Upper lobe of left lung (tissue), 6 donors: ENCODE measurements around the gene SF3A2. TPM values are rescaled to one million over a fixed set of nuclear protein-coding genes. Genes with fewer than 3 reads are reported as not detected.

ENCODE experiments used
- ATAC-seq, 2 donors: fragments of 200-7000 bp; cut with Tn5 transposase; one replicate each; pipeline ENCODE4 v1.9.1; 2022; ENCODE audit warnings: mild to moderate bottlenecking in 2 of 2, moderate library complexity in 2 of 2; ENCODE audit not compliant: low FRiP score in 2 of 2
- DNase-seq, 2 donors: peaks; one replicate each; pipeline ENCODE4 v3.0.0-alpha.2; 2019 to 2020
- H3K27ac ChIP-seq, 4 donors: fragments of 200-600 bp; sonication (generic); one replicate each; pipeline ENCODE4 v1.5.1; 2016 to 2019
- H3K27me3 ChIP-seq, 4 donors: fragments of 200-600 bp; sonication (generic); one replicate each; pipeline ENCODE4 v1.5.1; 2017 to 2019
- H3K36me3 ChIP-seq, 4 donors: fragments of 200-600 bp; sonication (generic); one replicate each; pipeline ENCODE4 v1.5.1; 2016 to 2019
- H3K4me1 ChIP-seq, 4 donors: fragments of 200-600 bp; sonication (generic); one replicate each; pipeline ENCODE4 v1.5.1; 2018 to 2019
- H3K4me3 ChIP-seq, 4 donors: fragments of 200-600 bp; sonication (generic); one replicate each; pipeline ENCODE4 v1.5.1; 2017 to 2019; ENCODE audit warnings: mild to moderate bottlenecking in 2 of 4, moderate library complexity in 1 of 4
- H3K9me3 ChIP-seq, 4 donors: fragments of 200-600 bp; sonication (generic); one replicate each; pipeline ENCODE4 v1.5.1; 2018 to 2019
- CTCF ChIP-seq, 6 experiments: fragments of 450-650 bp in 4 of 6; fragments of 200-600 bp in 2 of 6; sonication (generic) in 2 of 6; IDR thresholded peaks; one replicate each; pipeline ENCODE4 v1.5.1; 2016 to 2019; ENCODE audit warnings: antibody characterized with exemption in 6 of 6
- EP300 ChIP-seq, 4 donors: sonication (generic); formaldehyde crosslinking; IDR thresholded peaks; one replicate each; pipeline ENCODE4 v1.5.1; 2017; ENCODE audit warnings: antibody characterized with exemption in 4 of 4, control low read depth in 2 of 4
- POLR2A ChIP-seq, 4 donors: fragments of 450-650 bp; IDR thresholded peaks; one replicate each; pipeline ENCODE4 v1.5.1; 2016 to 2017; ENCODE audit warnings: antibody characterized with exemption in 4 of 4, mild to moderate bottlenecking in 2 of 4
- POLR2AphosphoS5 ChIP-seq, 2 donors: sonication (generic); formaldehyde crosslinking; IDR thresholded peaks; one replicate each; pipeline ENCODE4 v1.5.1; 2017; ENCODE audit warnings: antibody characterized with exemption in 2 of 2
- WGBS, 2 donors: methylation state at CpG; one replicate each; pipeline ENCODE4 v1.1.5; 2017 to 2018; 5-methylcytosine and 5-hydroxymethylcytosine counted together
- total RNA-seq, 6 donors: library from RNA; depleted of rRNA in 4 of 6; stranded (reverse); fragments of >200 nt in 4 of 6; gene quantifications; one replicate each; pipeline versions ENCODE4 v1.1.0 to v1.2.1, GENCODE V29; 2016 to 2021
- donor health status: DM: no; HTN: no; CAD: no; lungs with moderate emphysema.
- donor health status: DM: no; HTN: yes; CAD: no; lungs with severe emphysema.

The SF3A2 gene
- total RNA-seq, 6 donors from 2014 or later, result 39.8 to 104 (median 70.7) TPM

- H3K9me3 ChIP-seq, result no peaks in the 10 kb centered on the region
- no peak for DNase-seq
- no peaks in the 10 kb centered on the region for H3K36me3 ChIP-seq
- peaks cover 36 to 45% (median 37%) of the 10 kb centered on the region in 4 donors for H3K4me1 ChIP-seq
- no peak overlapping the region for H3K4me3 ChIP-seq
- no peak for ATAC-seq
- TF ChIP-seq POLR2A (IDR thresholded peaks at IDR 0.05) (no peak), EP300 (IDR thresholded peaks at IDR 0.05) (no peak), CTCF (IDR thresholded peaks at IDR 0.05) (peak in 3 of 6 experiments; percentile 6 to 26 (median 6)), POLR2AphosphoS5 (IDR thresholded peaks at IDR 0.05) (no peak)
- WGBS, 2 donors, result 78 to 84% methylated on average over 18 to 20 of the region's 20 CpGs
- H3K27ac ChIP-seq, result no peak overlapping the region
- H3K27me3 ChIP-seq, result peaks cover 0 to 45% (median 37%) of the 10 kb centered on the region in 4 donors
These were observed 17.6 kb downstream of the SF3A2 start for GRCh38 chr19:2254064-2254872.

- Histone ChIP-seq H3K27me3 (peaks cover 0 to 40% (median 31%) of the 10 kb centered on the region in 4 donors), H3K4me3 (no peak overlapping the region), H3K36me3 (no peaks in the 10 kb centered on the region), H3K27ac (no peak overlapping the region), H3K4me1 (peaks cover 34 to 39% (median 34%) of the 10 kb centered on the region in 4 donors), H3K9me3 (no peaks in the 10 kb centered on the region)
- TF ChIP-seq EP300 (IDR thresholded peaks at IDR 0.05) (no peak), POLR2AphosphoS5 (IDR thresholded peaks at IDR 0.05) (no peak), CTCF (IDR thresholded peaks at IDR 0.05) (no peak), POLR2A (IDR thresholded peaks at IDR 0.05) (no peak)
- 84 to 91% methylated on average over 9 to 15 of the region's 16 CpGs for WGBS, 2 donors
- ATAC-seq (no peak), DNase-seq (peak in 1 of 2 donors; percentile 74)
These were observed 18.7 kb downstream of the SF3A2 start for GRCh38 chr19:2255112-2255845.

GRCh38 chr19:2255982-2256685 lies 19.5 kb downstream of the SF3A2 start, which contains the start of gene JSRP1:
JSRP1 (minus strand) TSS chr19:2256417; CDS start chr19:2255314, 1,103 bp downstream.
- H3K27ac ChIP-seq, result no peak within 1 kb of the TSS
- 78 to 85% methylated on average over 17 to 23 of the region's 24 CpGs for WGBS, 2 donors
- H3K9me3 ChIP-seq, result no peaks in the 10 kb centered on the region
- H3K27me3 ChIP-seq, result peaks cover 0 to 31% (median 23%) of the 10 kb centered on the region in 4 donors
- peak in 1 of 2 donors; percentile 75 for DNase-seq
- no peak within 1 kb of the TSS for H3K4me3 ChIP-seq
- TF ChIP-seq CTCF (IDR thresholded peaks at IDR 0.05) (no peak), POLR2AphosphoS5 (IDR thresholded peaks at IDR 0.05) (no peak), EP300 (IDR thresholded peaks at IDR 0.05) (no peak), POLR2A (IDR thresholded peaks at IDR 0.05) (no peak)
- ATAC-seq, result no peak
- H3K4me1 ChIP-seq, result peaks cover 25 to 30% (median 25%) of the 10 kb centered on the region in 4 donors
- H3K36me3 ChIP-seq, result no peaks in the 10 kb centered on the region

- no peak for DNase-seq
- no peak overlapping the region for H3K27ac ChIP-seq
- peak in 1 of 2 donors; percentile 4 for ATAC-seq
- no peak overlapping the region for H3K4me3 ChIP-seq
- no peaks in the 10 kb centered on the region for H3K27me3 ChIP-seq
- H3K36me3 ChIP-seq, result no peaks in the 10 kb centered on the region
- no peaks in the 10 kb centered on the region for H3K4me1 ChIP-seq
- no peaks in the 10 kb centered on the region for H3K9me3 ChIP-seq
- WGBS, 2 donors, result 81 to 90% methylated on average over 5 of the region's 5 CpGs
- no peak for TF ChIP-seq POLR2A (IDR thresholded peaks at IDR 0.05)
- TF ChIP-seq CTCF (IDR thresholded peaks at IDR 0.05), result no peak
- no peak for TF ChIP-seq POLR2AphosphoS5 (IDR thresholded peaks at IDR 0.05)
- no peak for TF ChIP-seq EP300 (IDR thresholded peaks at IDR 0.05)
These were observed 22.7 kb downstream of the SF3A2 start for GRCh38 chr19:2259336-2259735.
